ENCODE measurements around the gene FOXB2.

FOXB2 gene

GRCh38 chr9:77066388-77066787 lies 46.9 kb downstream of the FOXB2 start:
- no peak for DNase-seq (ENCODE audit: low read depth in 2 of 2)

All from stimulated activated CD4-positive, alpha-beta T cell treated with anti-CD3 and anti-CD28 coated beads, Interleukin-15, amount 100 ng/mL, for 48 hours (primary cell).